CD4-positive, alpha-beta T cell (primary cell): ENCODE results near the gene PTPRN2. TPM values are rescaled to one million over a fixed set of nuclear protein-coding genes. Genes with fewer than 3 reads are reported as not detected.

Experiments used
- ATAC-seq: fragments of 200-7000 bp; cut with Tn5 transposase; one replicate; pipeline ENCODE4 v1.10.0; 2022; ENCODE audit warnings: mild to moderate bottlenecking; ENCODE audit not compliant: poor library complexity
- CTCF ChIA-PET: fragments of 350-600 bp; sonication (Branson Sonifier 250); formaldehyde crosslinking; loops from one replicate; lab custom pipeline; 2021; ENCODE audit warnings: antibody characterized with exemption, inconsistent platforms; lab: Charles Lee
- POLR2A ChIA-PET: fragments of 350-600 bp; sonication (Branson Sonifier 250); formaldehyde crosslinking; loops from one replicate; lab custom pipeline; 2021; ENCODE audit warnings: antibody characterized with exemption, inconsistent platforms; lab: Charles Lee
- DNase-seq, 14 experiments: peaks; one replicate each; pipeline ENCODE4 v3.0.0-alpha.2; 2013 to 2020; ENCODE audit warnings: mixed read lengths in 2 of 14
- H3K27ac ChIP-seq, 2 donors: one replicate each; pipeline versions ENCODE4 v1.5.1 to v1.7.0; 2013; ENCODE audit warnings: low read length in 2 of 2, low read depth in 1 of 2, mild to moderate bottlenecking in 1 of 2
- H3K27me3 ChIP-seq, 2 experiments: 1 replicate in 1 of 2; 2 replicates in 1 of 2; pipeline versions ENCODE4 v1.6.1 to v1.7.0; 2013; ENCODE audit warnings: low read length in 2 of 2, control low read depth in 1 of 2, mild to moderate bottlenecking in 1 of 2, moderate library complexity in 1 of 2; ENCODE audit not compliant: insufficient read depth in 2 of 2, control insufficient read depth in 1 of 2
- H3K36me3 ChIP-seq: one replicate; pipeline ENCODE4 v1.6.1; 2013; ENCODE audit warnings: low read length, control low read depth; ENCODE audit not compliant: insufficient read depth
- H3K4me1 ChIP-seq: one replicate; pipeline ENCODE4 v1.6.1; 2013; ENCODE audit warnings: low read length, control low read depth; ENCODE audit not compliant: insufficient read depth
- H3K4me3 ChIP-seq: one replicate; pipeline ENCODE4 v1.5.1; 2013; ENCODE audit warnings: mild to moderate bottlenecking, low read length, moderate library complexity
- H3K9me3 ChIP-seq, 2 experiments: 1 replicate in 1 of 2; 2 replicates in 1 of 2; pipeline versions ENCODE4 v1.6.1 to v1.7.0; 2013; ENCODE audit warnings: low read length in 2 of 2, mild to moderate bottlenecking in 2 of 2, control low read depth in 1 of 2, moderate library complexity in 1 of 2; ENCODE audit not compliant: control insufficient read depth in 1 of 2, insufficient read depth in 1 of 2
- H3K27ac Mint-ChIP-seq: one replicate; pipeline ENCODE4 v1.8.0; 2020; ENCODE audit warnings: mixed read lengths
- H3K27me3 Mint-ChIP-seq: one replicate; pipeline ENCODE4 v1.8.0; 2021; ENCODE audit warnings: mixed read lengths
- H3K36me3 Mint-ChIP-seq: one replicate; pipeline ENCODE4 v1.8.0; 2021; ENCODE audit warnings: low read depth, mixed read lengths
- H3K4me1 Mint-ChIP-seq: one replicate; pipeline ENCODE4 v1.8.0; 2021; ENCODE audit warnings: low read depth, mixed read lengths
- H3K4me3 Mint-ChIP-seq: one replicate; pipeline ENCODE4 v1.8.0; 2020; ENCODE audit warnings: mild to moderate bottlenecking, mixed read lengths
- H3K9me3 Mint-ChIP-seq: one replicate; pipeline ENCODE4 v1.8.0; 2020; ENCODE audit warnings: mixed read lengths
- CTCF ChIP-seq: fragments of 200-600 bp; IDR thresholded peaks from one replicate; pipeline ENCODE4 v1.8.0; 2022; ENCODE audit warnings: antibody characterized with exemption, mild to moderate bottlenecking
- intact Hi-C, 2 experiments: fragments of 100-400 bp; cut with DNase I in 1 of 2; cut with micrococcal nuclease in 1 of 2; formaldehyde crosslinking; loops; one replicate each; pipeline versions ENCODE4 v1.15.1 to v1.9.0; 2023 to 2025; cut with DNase I, micrococcal nuclease
- total RNA-seq, 174 experiments: library from RNA in 2 of 174; stranded (reverse) in 2 of 174; gene quantifications; one replicate each; pipeline ENCODE4 v1.2.3 and lab custom pipeline; 2021 to 2026

PTPRN2 gene
- total RNA-seq, 2 experiments from 2014 or later: 0.34 to 0.44 TPM

GRCh38 chr7:158547817-158548216, 39.8 kb downstream of the PTPRN2 start:
- POLR2A ChIA-PET: no interaction called here
- Histone ChIP-seq H3K36me3 (no peaks in the 10 kb centered on the region), H3K4me3 (no peak overlapping the region), H3K9me3 (peaks cover 0 to 15% of the 10 kb centered on the region in 2 experiments), H3K27me3 (no peaks in the 10 kb centered on the region), H3K4me1 (no peaks in the 10 kb centered on the region), H3K27ac (no peak overlapping the region)
- no peak overlapping the region for H3K27ac Mint-ChIP-seq
- H3K36me3 Mint-ChIP-seq: no peaks in the 10 kb centered on the region
- no peak for DNase-seq
- no peaks in the 10 kb centered on the region for H3K9me3 Mint-ChIP-seq
- H3K27me3 Mint-ChIP-seq: no peaks in the 10 kb centered on the region
- TF ChIP-seq CTCF: no peak
- no peak for ATAC-seq
- no peak overlapping the region for H3K4me3 Mint-ChIP-seq
- intact Hi-C loops: no loop called here
- CTCF ChIA-PET: no interaction called here
- H3K4me1 Mint-ChIP-seq: no peaks in the 10 kb centered on the region

- intact Hi-C loops: no loop called here
- Mint-ChIP-seq H3K4me3 (no peak overlapping the region), H3K36me3 (no peaks in the 10 kb centered on the region), H3K27me3 (no peaks in the 10 kb centered on the region), H3K4me1 (peaks cover 2% of the 10 kb centered on the region), H3K9me3 (no peaks in the 10 kb centered on the region), H3K27ac (no peak overlapping the region)
- H3K4me1 ChIP-seq: no peaks in the 10 kb centered on the region
- POLR2A ChIA-PET: no interaction called here
- peaks cover 0 to 15% of the 10 kb centered on the region in 2 experiments for H3K9me3 ChIP-seq
- ATAC-seq (no peak), DNase-seq (no peak)
- H3K4me3 ChIP-seq: no peak overlapping the region
- no peak for TF ChIP-seq CTCF
- H3K36me3 ChIP-seq: no peaks in the 10 kb centered on the region
- no peaks in the 10 kb centered on the region for H3K27me3 ChIP-seq
- CTCF ChIA-PET: no interaction called here
- H3K27ac ChIP-seq: no peak overlapping the region
Observed at GRCh38 chr7:158546626-158547025, 41.0 kb downstream of the PTPRN2 start.

- Mint-ChIP-seq H3K36me3 (no peaks in the 10 kb centered on the region), H3K4me1 (peaks cover 6% of the 10 kb centered on the region), H3K9me3 (no peaks in the 10 kb centered on the region), H3K4me3 (no peak overlapping the region), H3K27ac (no peak overlapping the region), H3K27me3 (no peaks in the 10 kb centered on the region)
- no peaks in the 10 kb centered on the region for H3K4me1 ChIP-seq
- intact Hi-C loops: no loop called here
- no peak overlapping the region for H3K27ac ChIP-seq
- no peak overlapping the region for H3K4me3 ChIP-seq
- no peak for TF ChIP-seq CTCF
- CTCF ChIA-PET: no interaction called here
- H3K9me3 ChIP-seq: peaks cover 0 to 14% of the 10 kb centered on the region in 2 experiments
- H3K36me3 ChIP-seq: no peaks in the 10 kb centered on the region
- DNase-seq (no peak), ATAC-seq (no peak)
- POLR2A ChIA-PET: no interaction called here
- no peaks in the 10 kb centered on the region for H3K27me3 ChIP-seq
Observed at GRCh38 chr7:158546214-158546613, 41.4 kb downstream of the PTPRN2 start.
